Tibial nerve (tissue), 4 donors: ENCODE results near the gene CAMK2G.

Experiments used
- EP300 ChIP-seq, 2 donors: sonication (generic); formaldehyde crosslinking; IDR thresholded peaks; one replicate each; pipeline ENCODE4 v1.6.1; 2017; ENCODE audit warnings: antibody characterized with exemption in 2 of 2, mild to moderate bottlenecking in 1 of 2
- POLR2A ChIP-seq, 2 donors: fragments of 450-650 bp; IDR thresholded peaks; one replicate each; pipeline ENCODE4 v1.6.1; 2017; ENCODE audit warnings: antibody characterized with exemption in 2 of 2, mild to moderate bottlenecking in 2 of 2, moderate library complexity in 2 of 2
- TF ChIP-seq, protein P1 (sequence below), 5 experiments: fragments of 200-600 bp in 3 of 5; fragments of 450-650 bp in 2 of 5; sonication (generic) in 3 of 5; IDR thresholded peaks; one replicate each; pipeline ENCODE4 v1.5.1; 2016 to 2019; ENCODE audit warnings: antibody characterized with exemption in 5 of 5, mild to moderate bottlenecking in 3 of 5, moderate library complexity in 2 of 5

DNA sequence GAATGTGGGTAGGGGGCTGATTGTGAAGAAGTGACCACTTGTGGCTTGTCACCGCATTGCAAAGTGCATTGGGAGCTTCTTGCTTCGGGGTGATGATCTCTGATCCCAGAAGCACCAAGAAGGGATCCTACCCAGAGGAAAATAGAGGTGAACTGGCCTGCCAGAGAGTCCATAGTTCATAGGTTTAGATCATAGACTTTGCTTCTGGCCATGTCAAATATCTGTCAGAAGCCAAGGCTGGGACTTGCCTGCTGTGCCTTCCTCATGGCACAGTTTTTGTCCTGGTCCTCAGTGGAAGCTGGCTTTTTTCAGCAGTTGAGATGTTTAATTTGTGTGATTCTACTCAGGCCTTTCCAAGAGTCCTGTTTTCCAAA is 87.9 kb downstream of the CAMK2G start:
- TF ChIP-seq, protein P1, sequence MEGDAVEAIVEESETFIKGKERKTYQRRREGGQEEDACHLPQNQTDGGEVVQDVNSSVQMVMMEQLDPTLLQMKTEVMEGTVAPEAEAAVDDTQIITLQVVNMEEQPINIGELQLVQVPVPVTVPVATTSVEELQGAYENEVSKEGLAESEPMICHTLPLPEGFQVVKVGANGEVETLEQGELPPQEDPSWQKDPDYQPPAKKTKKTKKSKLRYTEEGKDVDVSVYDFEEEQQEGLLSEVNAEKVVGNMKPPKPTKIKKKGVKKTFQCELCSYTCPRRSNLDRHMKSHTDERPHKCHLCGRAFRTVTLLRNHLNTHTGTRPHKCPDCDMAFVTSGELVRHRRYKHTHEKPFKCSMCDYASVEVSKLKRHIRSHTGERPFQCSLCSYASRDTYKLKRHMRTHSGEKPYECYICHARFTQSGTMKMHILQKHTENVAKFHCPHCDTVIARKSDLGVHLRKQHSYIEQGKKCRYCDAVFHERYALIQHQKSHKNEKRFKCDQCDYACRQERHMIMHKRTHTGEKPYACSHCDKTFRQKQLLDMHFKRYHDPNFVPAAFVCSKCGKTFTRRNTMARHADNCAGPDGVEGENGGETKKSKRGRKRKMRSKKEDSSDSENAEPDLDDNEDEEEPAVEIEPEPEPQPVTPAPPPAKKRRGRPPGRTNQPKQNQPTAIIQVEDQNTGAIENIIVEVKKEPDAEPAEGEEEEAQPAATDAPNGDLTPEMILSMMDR (IDR thresholded peaks at IDR 0.05): no peak
- TF ChIP-seq POLR2A (IDR thresholded peaks at IDR 0.05) (no peak), EP300 (IDR thresholded peaks at IDR 0.05) (no peak)
